Stomach (tissue), 9 donors: ENCODE measurements around the gene RBMS1. TPM values are rescaled to one million over a fixed set of nuclear protein-coding genes. Genes with fewer than 3 reads are reported as not detected.

Experiments
- DNase-seq, 2 donors: peaks; one replicate each; pipeline versions ENCODE4 v3.0.0 to v3.0.0-alpha.2; 2013 to 2019
- H3K27ac ChIP-seq, 5 donors: fragments of 200-600 bp in 4 of 5; sonication (generic) in 4 of 5; one replicate each; pipeline ENCODE4 v1.5.1; 2013 to 2019; ENCODE audit warnings: mild to moderate bottlenecking in 1 of 5, moderate library complexity in 1 of 5
- H3K27me3 ChIP-seq, 3 donors: fragments of 200-600 bp; sonication (generic); one replicate each; pipeline ENCODE4 v1.5.1; 2017 to 2019; ENCODE audit warnings: mixed run types in 1 of 3
- H3K36me3 ChIP-seq, 4 donors: fragments of 200-600 bp; sonication (generic); 1 replicate in 3 of 4; 2 replicates in 1 of 4; pipeline ENCODE4 v1.5.1; 2016 to 2019
- H3K4me1 ChIP-seq, 4 donors: fragments of 200-600 bp; sonication (generic); one replicate each; pipeline ENCODE4 v1.5.1; 2016 to 2019
- H3K4me3 ChIP-seq, 4 donors: fragments of 200-600 bp; sonication (generic) in 3 of 4; one replicate each; pipeline ENCODE4 v1.5.1; 2016 to 2019; ENCODE audit warnings: mild to moderate bottlenecking in 1 of 4
- H3K9me3 ChIP-seq, 4 donors: fragments of 200-600 bp; sonication (generic); one replicate each; pipeline ENCODE4 v1.5.1; 2016 to 2019
- CTCF ChIP-seq, 7 experiments: fragments of 450-650 bp in 4 of 7; fragments of 200-600 bp in 3 of 7; sonication (generic) in 3 of 7; IDR thresholded peaks; one replicate each; pipeline ENCODE4 v1.5.1; 2016 to 2019; ENCODE audit warnings: antibody characterized with exemption in 7 of 7, control low read depth in 2 of 7, mild to moderate bottlenecking in 1 of 7
- EP300 ChIP-seq: sonication (generic); formaldehyde crosslinking; IDR thresholded peaks from one replicate; pipeline ENCODE4 v1.6.1; 2017; ENCODE audit warnings: antibody characterized with exemption
- POLR2A ChIP-seq, 4 donors: fragments of 450-650 bp; IDR thresholded peaks; one replicate each; pipeline ENCODE4 v1.6.1; 2016; ENCODE audit warnings: antibody characterized with exemption in 4 of 4, control low read depth in 2 of 4, mild to moderate bottlenecking in 1 of 4, moderate library complexity in 1 of 4
- POLR2AphosphoS5 ChIP-seq, 3 donors: sonication (generic); formaldehyde crosslinking; IDR thresholded peaks; one replicate each; pipeline ENCODE4 v1.6.1; 2016; ENCODE audit warnings: antibody characterized with exemption in 3 of 3
- WGBS, 5 donors: extraction: QIAGEN DNeasy Blood & Tissue Kit in 3 of 5; methylation state at CpG; one replicate each; pipeline versions ENCODE4 v1.1.5 to v1.1.7; 2013 to 2018; 5-methylcytosine and 5-hydroxymethylcytosine counted together
- intact Hi-C: fragments of 100-400 bp; cut with DNase I; formaldehyde crosslinking; loops from one replicate; pipeline ENCODE4 v1.15.1; 2023; ENCODE audit warnings: low total_unique reads
- polyA plus RNA-seq, 3 donors: library from polyadenylated mRNA; stranded (reverse); fragments of 200-250 nt; gene quantifications; one replicate each; pipeline ENCODE4 v1.2.3, GENCODE V29; 2013
- total RNA-seq, 5 donors: library from RNA; depleted of rRNA; stranded (reverse); fragments of >200 nt; gene quantifications; one replicate each; pipeline versions ENCODE4 v1.1.0 to v1.2.3, GENCODE V29; 2014 to 2016
- donor health status: healthy with polysubstance abuse.
- donor health status: Bipolar disorder and iron deficiency.
- donor health status: healthy.

The RBMS1 gene
- total and polyA plus RNA-seq, 8 donors = 4.3 to 134 (median 27.8) TPM

- Histone ChIP-seq H3K4me1 (peaks cover 2 to 41% (median 22%) of the 10 kb centered on the region in 4 donors), H3K36me3 (peaks cover 0 to 4% (median 0%) of the 10 kb centered on the region in 4 donors), H3K27me3 (no peaks in the 10 kb centered on the region), H3K9me3 (peaks cover 0 to 8% (median 4%) of the 10 kb centered on the region in 4 donors), H3K27ac (peak overlapping the region in 4 of 5 donors; percentile 47 to 76 (median 73)), H3K4me3 (peak overlapping the region in 1 of 4 donors; percentile 5)
- intact Hi-C loops = no loop called here
- no peak for DNase-seq
- TF ChIP-seq POLR2A (IDR thresholded peaks at IDR 0.05) = no peak
- TF ChIP-seq EP300 = no peak
- no peak for TF ChIP-seq CTCF (IDR thresholded peaks at IDR 0.05)
- no peak for TF ChIP-seq POLR2AphosphoS5 (IDR thresholded peaks at IDR 0.05)
- 61 to 85% (median 74%) methylated on average over 4 of the region's 4 CpGs for WGBS, 5 donors
Observed at GRCh38 chr2:160428405-160428763, 65.2 kb downstream of the RBMS1 start.

GRCh38 chr2:160427629-160428404 is 65.8 kb downstream of the RBMS1 start:
- peak overlapping the region in 1 of 4 donors; percentile 5 for H3K4me3 ChIP-seq
- peaks cover 0 to 4% (median 0%) of the 10 kb centered on the region in 4 donors for H3K36me3 ChIP-seq
- intact Hi-C loops = no loop called here
- H3K4me1 ChIP-seq = peaks cover 0 to 36% (median 22%) of the 10 kb centered on the region in 4 donors
- H3K27me3 ChIP-seq = no peaks in the 10 kb centered on the region
- H3K27ac ChIP-seq = peak overlapping the region in 4 of 5 donors; percentile 47 to 76 (median 73)
- TF ChIP-seq EP300 (no peak), POLR2AphosphoS5 (IDR thresholded peaks at IDR 0.05) (peak in 2 of 3 donors; percentile 38 to 43)
- peaks cover 0 to 8% (median 4%) of the 10 kb centered on the region in 4 donors for H3K9me3 ChIP-seq
- WGBS, 5 donors = 39 to 68% (median 51%) methylated on average over 7 of the region's 7 CpGs
- DNase-seq = peak in 1 of 2 donors; percentile 73

GRCh38 chr2:160426604-160427003 is 67.0 kb downstream of the RBMS1 start:
- Histone ChIP-seq H3K4me1 (peaks cover 0 to 31% (median 19%) of the 10 kb centered on the region in 4 donors), H3K27ac (peak overlapping the region in 3 of 5 donors; percentile 72 to 76 (median 74)), H3K9me3 (peaks cover 0 to 8% (median 4%) of the 10 kb centered on the region in 4 donors), H3K36me3 (peaks cover 0 to 4% (median 0%) of the 10 kb centered on the region in 4 donors), H3K4me3 (no peak overlapping the region), H3K27me3 (no peaks in the 10 kb centered on the region)
- no peak for DNase-seq
- no peak for TF ChIP-seq POLR2AphosphoS5 (IDR thresholded peaks at IDR 0.05)
- TF ChIP-seq POLR2A (IDR thresholded peaks at IDR 0.05) = no peak
- no peak for TF ChIP-seq EP300
- TF ChIP-seq CTCF (IDR thresholded peaks at IDR 0.05) = no peak
- intact Hi-C loops = no loop called here
- 79 to 89% (median 83%) methylated on average over 5 of the region's 5 CpGs for WGBS, 5 donors

GRCh38 chr2:160425434-160426151 is 68.0 kb downstream of the RBMS1 start:
- intact Hi-C loops = no loop called here
- peak overlapping the region in 3 of 5 donors; percentile 2 to 74 (median 41) for H3K27ac ChIP-seq
- WGBS, 5 donors = 68 to 84% (median 80%) methylated on average over 4 of the region's 4 CpGs

More at GRCh38 chr2:160425434-160426151, 68.0 kb downstream of the RBMS1 start:
- DNase-seq = no peak
- no peak overlapping the region for H3K4me3 ChIP-seq
- peaks cover 0 to 4% (median 0%) of the 10 kb centered on the region in 4 donors for H3K36me3 ChIP-seq
- no peaks in the 10 kb centered on the region for H3K27me3 ChIP-seq
- H3K9me3 ChIP-seq = peaks cover 0 to 8% (median 4%) of the 10 kb centered on the region in 4 donors
- H3K4me1 ChIP-seq = peaks cover 0 to 32% (median 19%) of the 10 kb centered on the region in 4 donors
- TF ChIP-seq POLR2AphosphoS5 (IDR thresholded peaks at IDR 0.05) (no peak), EP300 (no peak), POLR2A (IDR thresholded peaks at IDR 0.05) (no peak), CTCF (IDR thresholded peaks at IDR 0.05) (no peak)
